ENCODE results near the gene RBM6. TPM values are rescaled to one million over a fixed set of nuclear protein-coding genes. Genes with fewer than 3 reads are reported as not detected.

RBM6 gene
- total RNA-seq, 2 experiments from 2014 or later: 99.3 to 106 TPM

GRCh38 chr3:50124800-50125178 lies 184.8 kb downstream of the RBM6 start:
- Histone ChIP-seq H3K27me3 (ENCODE audit: control insufficient read depth in 1 of 2, insufficient read depth in 2 of 2, low read length in 2 of 2) (no peaks in the 10 kb centered on the region), H3K36me3 (ENCODE audit: insufficient read depth, low read length) (peaks cover 9% of the 10 kb centered on the region), H3K4me1 (ENCODE audit: insufficient read depth, low read length) (peaks cover 7% of the 10 kb centered on the region), H3K9me3 (ENCODE audit: control insufficient read depth in 1 of 2, insufficient read depth in 1 of 2, low read length in 2 of 2) (no peaks in the 10 kb centered on the region), H3K4me3 (ENCODE audit: low read length) (no peak overlapping the region), H3K27ac (ENCODE audit: low read depth in 1 of 2, low read length in 2 of 2) (no peak overlapping the region)
- intact Hi-C loops (cut with DNase I, micrococcal nuclease): no loop called here
- ChIA-PET CTCF (no interaction called here), POLR2A (no interaction called here)
- Mint-ChIP-seq H3K9me3 (no peaks in the 10 kb centered on the region), H3K4me3 (no peak overlapping the region), H3K27me3 (no peaks in the 10 kb centered on the region), H3K36me3 (ENCODE audit: low read depth) (peaks cover 21% of the 10 kb centered on the region), H3K27ac (no peak overlapping the region), H3K4me1 (ENCODE audit: low read depth) (peaks cover 6% of the 10 kb centered on the region)
- ATAC-seq (ENCODE audit: poor library complexity): no peak
- peak in 1 of 14 experiments; percentile 20 for DNase-seq
- TF ChIP-seq CTCF (IDR thresholded peaks at IDR 0.05): no peak

- Mint-ChIP-seq H3K4me1 (ENCODE audit: low read depth) (peaks cover 6% of the 10 kb centered on the region), H3K9me3 (no peaks in the 10 kb centered on the region), H3K36me3 (ENCODE audit: low read depth) (peaks cover 11% of the 10 kb centered on the region), H3K4me3 (no peak overlapping the region), H3K27me3 (no peaks in the 10 kb centered on the region), H3K27ac (no peak overlapping the region)
- intact Hi-C loops (cut with DNase I, micrococcal nuclease): no loop called here
- H3K9me3 ChIP-seq (ENCODE audit: control insufficient read depth in 1 of 2, insufficient read depth in 1 of 2, low read length in 2 of 2): no peaks in the 10 kb centered on the region
- H3K4me3 ChIP-seq (ENCODE audit: low read length): no peak overlapping the region
- peaks cover 7% of the 10 kb centered on the region for H3K4me1 ChIP-seq (ENCODE audit: insufficient read depth, low read length)
- ChIA-PET POLR2A (no interaction called here), CTCF (no interaction called here)
- DNase-seq (peak in 2 of 14 experiments; percentile 18 to 24), ATAC-seq (ENCODE audit: poor library complexity) (no peak)
- no peak for TF ChIP-seq CTCF (IDR thresholded peaks at IDR 0.05)
- H3K27me3 ChIP-seq (ENCODE audit: control insufficient read depth in 1 of 2, insufficient read depth in 2 of 2, low read length in 2 of 2): no peaks in the 10 kb centered on the region
- no peak overlapping the region for H3K27ac ChIP-seq (ENCODE audit: low read depth in 1 of 2, low read length in 2 of 2)
- H3K36me3 ChIP-seq (ENCODE audit: insufficient read depth, low read length): peaks cover under 1% of the 10 kb centered on the region
Measured at GRCh38 chr3:50125541-50126286, 185.8 kb downstream of the RBM6 start.

GRCh38 chr3:50126287-50127211 lies 186.6 kb downstream of the RBM6 start:
- no peak overlapping the region for H3K27ac Mint-ChIP-seq
- Histone ChIP-seq H3K27me3 (ENCODE audit: control insufficient read depth in 1 of 2, insufficient read depth in 2 of 2, low read length in 2 of 2) (no peaks in the 10 kb centered on the region), H3K4me1 (ENCODE audit: insufficient read depth, low read length) (peaks cover 3% of the 10 kb centered on the region), H3K36me3 (ENCODE audit: insufficient read depth, low read length) (no peaks in the 10 kb centered on the region), H3K4me3 (ENCODE audit: low read length) (no peak overlapping the region), H3K9me3 (ENCODE audit: control insufficient read depth in 1 of 2, insufficient read depth in 1 of 2, low read length in 2 of 2) (no peaks in the 10 kb centered on the region), H3K27ac (ENCODE audit: low read depth in 1 of 2, low read length in 2 of 2) (no peak overlapping the region)
- H3K9me3 Mint-ChIP-seq: no peaks in the 10 kb centered on the region
- CTCF ChIA-PET: no interaction called here
- no peak overlapping the region for H3K4me3 Mint-ChIP-seq
- no peak for ATAC-seq (ENCODE audit: poor library complexity)
- intact Hi-C loops (cut with DNase I, micrococcal nuclease): no loop called here
- peak in 1 of 14 experiments; percentile 22 for DNase-seq
- H3K36me3 Mint-ChIP-seq (ENCODE audit: low read depth): peaks cover 3% of the 10 kb centered on the region
- peaks cover 1% of the 10 kb centered on the region for H3K4me1 Mint-ChIP-seq (ENCODE audit: low read depth)
- POLR2A ChIA-PET: no interaction called here
- no peak for TF ChIP-seq CTCF (IDR thresholded peaks at IDR 0.05)
- H3K27me3 Mint-ChIP-seq: no peaks in the 10 kb centered on the region

Other genes starting within 250 kb of the RBM6 start
- 1 to 10 TPM in 1 of 2 experiments, under 1 TPM in 1; 0.82 to 1.3 TPM for gene AMIGO3, start 220.5 kb upstream of the RBM6 start, total RNA-seq
- 10 to 100 TPM; 39.0 to 41.4 TPM for gene GMPPB, start 216.2 kb upstream of the RBM6 start, total RNA-seq
- 10 to 100 TPM; 33.3 to 36.0 TPM for gene IP6K1, start 153.6 kb upstream of the RBM6 start, total RNA-seq
- gene CDHR4, start 140.3 kb upstream of the RBM6 start, total RNA-seq: under 1 TPM in 1 of 2 experiments, not detected in 1; 0.17 TPM
- gene INKA1, start 136.9 kb upstream of the RBM6 start, total RNA-seq: under 1 TPM; 0.85 to 0.87 TPM
- 100 to 1,000 TPM; 208 to 213 TPM for gene UBA7, start 126.2 kb upstream of the RBM6 start, total RNA-seq
- 1 to 10 TPM; 2.4 TPM for gene TRAIP, start 83.6 kb upstream of the RBM6 start, total RNA-seq
- gene CAMKV, start 70.2 kb upstream of the RBM6 start, total RNA-seq: under 1 TPM in 1 of 2 experiments, not detected in 1; 0.28 TPM
- gene MST1R, start 36.3 kb upstream of the RBM6 start, total RNA-seq: under 1 TPM; 0.55 to 0.89 TPM
- 1 to 10 TPM in 1 of 2 experiments, under 1 TPM in 1; 0.85 to 1.3 TPM for gene MON1A, start 10.3 kb upstream of the RBM6 start, total RNA-seq
- gene RBM5, start 148.8 kb downstream of the RBM6 start, total RNA-seq: 100 to 1,000 TPM; 324 to 330 TPM
- gene SEMA3F, start 215.2 kb downstream of the RBM6 start, total RNA-seq: 1 to 10 TPM in 1 of 2 experiments, under 1 TPM in 1; 0.22 to 1.1 TPM

Data from CD4-positive, alpha-beta T cell (primary cell).